Measurements from ENCODE around the gene PPP1R12B. TPM values are rescaled to one million over a fixed set of nuclear protein-coding genes. Genes with fewer than 3 reads are reported as not detected.
A peak's percentile ranks its signal among the peaks of the same experiment; 100 is the strongest.

The PPP1R12B gene, protein sequence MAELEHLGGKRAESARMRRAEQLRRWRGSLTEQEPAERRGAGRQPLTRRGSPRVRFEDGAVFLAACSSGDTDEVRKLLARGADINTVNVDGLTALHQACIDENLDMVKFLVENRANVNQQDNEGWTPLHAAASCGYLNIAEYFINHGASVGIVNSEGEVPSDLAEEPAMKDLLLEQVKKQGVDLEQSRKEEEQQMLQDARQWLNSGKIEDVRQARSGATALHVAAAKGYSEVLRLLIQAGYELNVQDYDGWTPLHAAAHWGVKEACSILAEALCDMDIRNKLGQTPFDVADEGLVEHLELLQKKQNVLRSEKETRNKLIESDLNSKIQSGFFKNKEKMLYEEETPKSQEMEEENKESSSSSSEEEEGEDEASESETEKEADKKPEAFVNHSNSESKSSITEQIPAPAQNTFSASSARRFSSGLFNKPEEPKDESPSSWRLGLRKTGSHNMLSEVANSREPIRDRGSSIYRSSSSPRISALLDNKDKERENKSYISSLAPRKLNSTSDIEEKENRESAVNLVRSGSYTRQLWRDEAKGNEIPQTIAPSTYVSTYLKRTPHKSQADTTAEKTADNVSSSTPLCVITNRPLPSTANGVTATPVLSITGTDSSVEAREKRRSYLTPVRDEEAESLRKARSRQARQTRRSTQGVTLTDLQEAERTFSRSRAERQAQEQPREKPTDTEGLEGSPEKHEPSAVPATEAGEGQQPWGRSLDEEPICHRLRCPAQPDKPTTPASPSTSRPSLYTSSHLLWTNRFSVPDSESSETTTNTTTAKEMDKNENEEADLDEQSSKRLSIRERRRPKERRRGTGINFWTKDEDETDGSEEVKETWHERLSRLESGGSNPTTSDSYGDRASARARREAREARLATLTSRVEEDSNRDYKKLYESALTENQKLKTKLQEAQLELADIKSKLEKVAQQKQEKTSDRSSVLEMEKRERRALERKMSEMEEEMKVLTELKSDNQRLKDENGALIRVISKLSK
- total RNA-seq = 71.7 TPM

DNA sequence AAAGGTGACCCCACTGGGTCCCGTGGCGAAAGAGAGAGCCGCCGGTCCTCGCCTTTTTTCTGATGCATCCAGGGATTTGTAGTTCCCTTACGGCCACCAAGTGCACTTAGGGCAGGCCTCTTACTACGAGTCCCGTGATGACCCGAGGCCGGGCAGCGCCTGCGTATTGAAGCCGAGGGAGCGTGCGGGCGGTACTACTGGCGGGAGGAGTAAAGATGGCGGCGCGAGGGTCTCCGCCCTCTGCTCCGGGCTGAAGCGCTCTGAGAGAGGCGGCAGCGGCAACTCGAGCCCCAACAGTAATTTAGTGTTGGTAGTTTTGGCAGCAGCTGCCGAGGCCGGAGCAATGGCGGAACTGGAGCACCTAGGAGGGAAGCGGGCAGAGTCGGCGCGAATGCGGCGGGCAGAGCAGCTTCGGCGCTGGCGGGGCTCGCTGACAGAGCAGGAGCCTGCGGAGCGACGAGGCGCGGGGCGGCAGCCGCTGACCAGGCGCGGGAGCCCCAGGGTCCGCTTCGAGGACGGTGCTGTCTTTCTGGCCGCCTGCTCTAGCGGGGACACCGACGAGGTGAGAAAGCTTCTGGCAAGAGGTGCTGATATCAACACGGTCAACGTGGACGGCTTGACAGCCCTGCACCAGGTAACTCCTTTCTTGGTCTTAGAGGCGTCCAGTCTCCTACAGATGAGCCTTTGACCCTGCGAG, at the start of gene PPP1R12B:
PPP1R12B (plus strand) TSS at position 191 of the 697 bp plus-strand sequence; CDS start at position 344, 153 bp downstream.
- H3K27me3 ChIP-seq = no peaks in the 10 kb centered on the region
- DNase-seq (ENCODE audit: extremely low spot score in 2 of 2) = peak; percentile 99
- H3K4me1 ChIP-seq = peaks cover 19% of the 10 kb centered on the region
- H3K9me3 ChIP-seq = no peaks in the 10 kb centered on the region
- peak within 1 kb of the TSS; percentile 87 for H3K27ac ChIP-seq
- intact Hi-C loops (cut with DNase I) = no loop called here
- TF ChIP-seq POLR2AphosphoS5 (IDR thresholded peaks at IDR 0.05; ENCODE audit: insufficient read depth in 1 of 2, low read depth in 1 of 2) (peak; percentile 93 to 100), CTCF (IDR thresholded peaks at IDR 0.05) (no peak), POLR2A (IDR thresholded peaks at IDR 0.05) (peak in 1 of 2 donors; percentile 51)
- peak within 1 kb of the TSS; percentile 67 to 96 for H3K4me3 ChIP-seq
- no peaks in the 10 kb centered on the region for H3K36me3 ChIP-seq

- intact Hi-C loops (cut with DNase I) = no loop called here
- H3K27ac ChIP-seq = no peak overlapping the region
- no peak overlapping the region for H3K4me3 ChIP-seq
- no peaks in the 10 kb centered on the region for H3K4me1 ChIP-seq
- no peak for TF ChIP-seq POLR2A (IDR thresholded peaks at IDR 0.05)
- no peak for TF ChIP-seq POLR2AphosphoS5 (IDR thresholded peaks at IDR 0.05; ENCODE audit: insufficient read depth in 1 of 2, low read depth in 1 of 2)
- no peak for TF ChIP-seq CTCF (IDR thresholded peaks at IDR 0.05)
- no peaks in the 10 kb centered on the region for H3K36me3 ChIP-seq
- no peak for DNase-seq (ENCODE audit: extremely low spot score in 2 of 2)
- no peaks in the 10 kb centered on the region for H3K27me3 ChIP-seq
- no peaks in the 10 kb centered on the region for H3K9me3 ChIP-seq
These were observed 46.3 kb upstream of the PPP1R12B start for GRCh38 chr1:202302166-202302565.

GRCh38 chr1:202304375-202304774, 44.1 kb upstream of the PPP1R12B start:
- intact Hi-C loops (cut with DNase I) = no loop called here
- Histone ChIP-seq H3K36me3 (no peaks in the 10 kb centered on the region), H3K9me3 (no peaks in the 10 kb centered on the region), H3K27ac (no peak overlapping the region), H3K4me3 (no peak overlapping the region), H3K27me3 (no peaks in the 10 kb centered on the region), H3K4me1 (no peaks in the 10 kb centered on the region)
- TF ChIP-seq CTCF (IDR thresholded peaks at IDR 0.05) = no peak
- no peak for TF ChIP-seq POLR2A (IDR thresholded peaks at IDR 0.05)
- no peak for TF ChIP-seq POLR2AphosphoS5 (IDR thresholded peaks at IDR 0.05; ENCODE audit: insufficient read depth in 1 of 2, low read depth in 1 of 2)
- no peak for DNase-seq (ENCODE audit: extremely low spot score in 2 of 2)

DNA sequence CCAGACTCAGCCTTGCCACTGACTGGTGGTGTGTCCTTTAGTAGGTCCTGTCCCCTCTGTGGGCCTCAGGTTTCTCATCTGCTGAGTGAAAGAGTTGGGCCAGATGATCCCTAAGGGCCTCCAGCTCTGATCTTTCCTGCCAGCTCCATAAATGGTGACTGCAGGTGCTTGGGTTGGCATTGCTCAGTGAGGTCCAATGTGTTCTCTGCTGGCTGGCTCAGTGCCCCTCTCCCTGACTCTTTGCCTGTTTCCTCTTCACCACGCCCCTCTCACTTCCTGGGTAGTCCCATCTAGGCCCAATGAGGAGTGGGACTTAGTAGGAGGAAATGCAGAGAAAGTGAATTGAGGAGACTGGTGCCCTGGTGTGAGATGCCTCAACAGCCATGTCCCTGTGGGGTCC, 43.3 kb upstream of the PPP1R12B start:
- intact Hi-C loops (cut with DNase I) = no loop called here
- no peak for DNase-seq (ENCODE audit: extremely low spot score in 2 of 2)
- H3K4me3 ChIP-seq = no peak overlapping the region
- no peak for TF ChIP-seq POLR2AphosphoS5 (IDR thresholded peaks at IDR 0.05; ENCODE audit: insufficient read depth in 1 of 2, low read depth in 1 of 2)
- TF ChIP-seq CTCF (IDR thresholded peaks at IDR 0.05) = no peak
- no peak for TF ChIP-seq POLR2A (IDR thresholded peaks at IDR 0.05)
- no peaks in the 10 kb centered on the region for H3K27me3 ChIP-seq
- H3K9me3 ChIP-seq = no peaks in the 10 kb centered on the region
- H3K27ac ChIP-seq = no peak overlapping the region
- H3K4me1 ChIP-seq = no peaks in the 10 kb centered on the region
- H3K36me3 ChIP-seq = no peaks in the 10 kb centered on the region
